Tibial nerve (tissue), 3 donors: ENCODE data around the gene RNF166.
A peak's percentile ranks its signal among the peaks of the same experiment; 100 is the strongest.

Experiments
- CTCF ChIP-seq, 5 experiments: fragments of 200-600 bp in 3 of 5; fragments of 450-650 bp in 2 of 5; sonication (generic) in 3 of 5; IDR thresholded peaks; one replicate each; pipeline ENCODE4 v1.5.1; 2016 to 2019; ENCODE audit warnings: antibody characterized with exemption in 5 of 5, mild to moderate bottlenecking in 3 of 5, moderate library complexity in 2 of 5
- POLR2A ChIP-seq, 2 donors: fragments of 450-650 bp; IDR thresholded peaks; one replicate each; pipeline ENCODE4 v1.6.1; 2017; ENCODE audit warnings: antibody characterized with exemption in 2 of 2, mild to moderate bottlenecking in 2 of 2, moderate library complexity in 2 of 2

- TF ChIP-seq POLR2A (IDR thresholded peaks at IDR 0.05) (no peak), CTCF (IDR thresholded peaks at IDR 0.05) (peak; percentile 36 to 67 (median 47))
Measured at GRCh38 chr16:88685156-88686061, 20.8 kb downstream of the RNF166 start.
